ENCODE measurements around the gene ADGRL4.
"Not testable (repeated sequence)": the region's sequence is repeated elsewhere in the genome, so short reads cannot be mapped to it uniquely, and the experiment has no call there.

ADGRL4 gene

DNA sequence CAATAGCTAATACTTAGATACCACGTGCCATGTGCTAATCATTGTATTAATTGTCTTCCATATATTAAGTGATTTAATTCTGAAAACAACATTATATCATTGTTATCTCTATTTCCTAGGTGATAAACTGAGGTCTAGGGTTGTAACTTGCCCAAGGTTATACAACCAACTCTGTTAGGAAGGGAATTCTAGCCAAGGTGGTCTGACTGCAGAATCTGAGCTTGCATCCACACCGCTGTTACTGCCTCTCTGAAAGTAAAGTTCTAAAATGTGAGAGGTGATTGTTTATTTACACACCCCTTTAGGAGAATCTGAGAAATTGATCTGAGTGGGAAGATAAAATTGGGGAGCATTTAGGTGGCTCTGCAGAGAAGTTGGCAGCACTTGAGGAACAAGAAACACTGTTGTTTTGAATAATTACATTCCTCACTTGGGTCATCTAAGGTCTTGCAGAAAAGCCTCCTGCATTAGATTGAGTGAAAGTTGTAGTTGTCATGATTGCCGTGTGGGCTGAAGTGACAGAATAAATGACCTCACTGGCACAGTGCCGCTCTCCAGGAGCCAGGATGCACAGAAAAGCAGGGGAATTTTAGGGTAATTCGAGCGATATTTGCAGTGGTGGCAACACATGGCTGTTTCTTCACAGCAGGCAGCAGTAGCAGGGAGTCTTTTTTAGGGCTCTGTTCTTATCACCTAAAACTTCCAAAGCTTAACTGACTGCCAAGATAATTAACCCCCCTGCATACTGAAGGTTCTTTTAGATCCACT lies 121.7 kb downstream of the ADGRL4 start:
- no peak overlapping the region for H3K4me3 ChIP-seq (ENCODE audit: low read depth, low read length)
- no peak for DNase-seq
- TF ChIP-seq, protein P1, sequence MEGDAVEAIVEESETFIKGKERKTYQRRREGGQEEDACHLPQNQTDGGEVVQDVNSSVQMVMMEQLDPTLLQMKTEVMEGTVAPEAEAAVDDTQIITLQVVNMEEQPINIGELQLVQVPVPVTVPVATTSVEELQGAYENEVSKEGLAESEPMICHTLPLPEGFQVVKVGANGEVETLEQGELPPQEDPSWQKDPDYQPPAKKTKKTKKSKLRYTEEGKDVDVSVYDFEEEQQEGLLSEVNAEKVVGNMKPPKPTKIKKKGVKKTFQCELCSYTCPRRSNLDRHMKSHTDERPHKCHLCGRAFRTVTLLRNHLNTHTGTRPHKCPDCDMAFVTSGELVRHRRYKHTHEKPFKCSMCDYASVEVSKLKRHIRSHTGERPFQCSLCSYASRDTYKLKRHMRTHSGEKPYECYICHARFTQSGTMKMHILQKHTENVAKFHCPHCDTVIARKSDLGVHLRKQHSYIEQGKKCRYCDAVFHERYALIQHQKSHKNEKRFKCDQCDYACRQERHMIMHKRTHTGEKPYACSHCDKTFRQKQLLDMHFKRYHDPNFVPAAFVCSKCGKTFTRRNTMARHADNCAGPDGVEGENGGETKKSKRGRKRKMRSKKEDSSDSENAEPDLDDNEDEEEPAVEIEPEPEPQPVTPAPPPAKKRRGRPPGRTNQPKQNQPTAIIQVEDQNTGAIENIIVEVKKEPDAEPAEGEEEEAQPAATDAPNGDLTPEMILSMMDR (IDR thresholded peaks at IDR 0.05; ENCODE audit: low read depth, low read length) = no peak
- H3K27me3 ChIP-seq = no peaks in the 10 kb centered on the region
- no peaks in the 10 kb centered on the region for H3K9me3 ChIP-seq
- no peaks in the 10 kb centered on the region for H3K4me1 ChIP-seq
- H3K36me3 ChIP-seq = no peaks in the 10 kb centered on the region

DNA sequence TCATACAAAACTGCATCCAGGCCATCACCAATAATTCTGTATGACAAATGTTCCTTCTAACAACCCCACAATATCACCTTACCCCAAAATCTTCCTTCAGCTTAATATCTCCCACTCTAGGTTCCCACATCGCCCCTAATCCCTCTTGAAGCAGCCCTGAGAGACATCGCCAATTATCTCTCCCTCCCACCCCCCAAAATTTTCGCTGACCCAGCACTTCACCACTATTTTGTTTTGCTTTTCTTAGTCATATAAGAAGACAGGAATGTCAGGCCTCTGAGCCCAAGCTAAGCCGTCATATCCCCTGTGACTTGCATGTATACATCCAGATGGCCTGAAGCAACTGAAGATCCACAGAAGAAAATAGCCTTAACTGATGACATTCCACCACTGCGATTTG lies 126.3 kb downstream of the ADGRL4 start:
- no peak overlapping the region for H3K4me3 ChIP-seq (ENCODE audit: low read depth, low read length)
- H3K27me3 ChIP-seq = no peaks in the 10 kb centered on the region
- no peak for DNase-seq

DNA sequence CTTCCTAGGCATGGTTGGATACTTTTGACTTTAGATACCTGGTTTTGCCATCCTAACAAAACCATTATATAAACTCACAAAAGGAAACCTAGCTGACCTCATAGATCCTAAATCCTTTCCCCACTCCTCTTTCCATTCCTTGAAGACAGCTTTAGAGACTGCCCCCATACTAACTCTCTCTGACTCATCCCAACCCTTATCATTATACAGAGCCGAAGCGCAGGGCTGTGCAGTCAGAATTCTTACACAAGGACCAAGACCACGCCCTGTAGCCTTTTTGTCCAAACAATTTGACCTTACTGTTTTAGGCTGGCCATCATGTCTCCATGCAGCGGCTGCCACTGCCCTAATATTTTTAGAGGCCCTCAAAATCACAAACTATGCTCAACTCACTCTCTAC lies 130.5 kb downstream of the ADGRL4 start:
- H3K36me3 ChIP-seq; H3K9me3 ChIP-seq; H3K4me1 ChIP-seq; H3K4me3 ChIP-seq (ENCODE audit: low read depth, low read length); DNase-seq; H3K27me3 ChIP-seq: not testable (repeated sequence)

More for the DNA sequence above, 126.3 kb downstream of the ADGRL4 start:
- Histone ChIP-seq H3K9me3 (no peaks in the 10 kb centered on the region), H3K4me1 (no peaks in the 10 kb centered on the region), H3K36me3 (no peaks in the 10 kb centered on the region)
- TF ChIP-seq, protein P1 (IDR thresholded peaks at IDR 0.05; ENCODE audit: low read depth, low read length) = no peak

DNA sequence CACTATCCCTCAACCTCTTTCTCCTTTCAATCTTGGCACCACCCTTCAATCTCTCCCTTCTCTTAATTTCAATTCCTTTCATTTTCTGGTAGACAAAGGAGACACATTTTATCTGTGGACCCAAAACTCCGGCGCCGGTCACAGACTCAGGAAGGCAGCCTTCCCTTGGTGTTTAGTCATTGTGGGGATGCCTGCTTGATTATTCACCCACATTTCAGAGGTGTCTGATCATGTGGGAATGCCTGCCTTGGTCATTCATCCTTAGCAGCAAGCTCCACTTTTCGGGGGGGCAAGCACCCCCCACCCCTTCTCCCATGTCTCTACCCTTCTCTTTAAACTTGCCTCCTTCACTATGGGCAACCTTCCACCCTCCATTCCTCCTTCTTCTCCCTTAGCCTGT lies 133.7 kb downstream of the ADGRL4 start:
- not testable (repeated sequence) for H3K36me3 ChIP-seq; H3K27me3 ChIP-seq; H3K4me3 ChIP-seq (ENCODE audit: low read depth, low read length); H3K4me1 ChIP-seq; DNase-seq; H3K9me3 ChIP-seq

DNA sequence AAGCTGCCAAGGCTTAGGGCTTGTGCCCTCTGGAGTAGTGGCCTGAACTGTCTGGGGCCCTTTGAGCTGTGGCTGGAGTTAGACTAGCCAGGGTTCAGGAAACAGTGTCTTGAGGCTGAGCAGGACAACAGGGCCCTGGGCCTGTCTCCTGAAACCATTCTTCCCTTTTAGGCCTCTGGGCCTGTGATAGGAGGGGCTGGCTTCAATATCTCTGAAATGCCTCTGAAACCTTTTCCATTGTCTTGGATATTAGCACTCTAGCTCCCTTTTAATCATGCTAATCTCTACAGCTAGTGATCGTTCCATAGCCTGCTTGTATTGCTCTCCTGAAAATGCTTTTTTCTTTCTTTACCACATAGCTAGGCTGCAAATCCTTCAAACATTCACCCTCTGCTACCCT lies 135.3 kb downstream of the ADGRL4 start:
- Histone ChIP-seq H3K36me3 (no peaks in the 10 kb centered on the region), H3K9me3 (no peaks in the 10 kb centered on the region), H3K4me1 (no peaks in the 10 kb centered on the region), H3K27me3 (no peaks in the 10 kb centered on the region), H3K4me3 (ENCODE audit: low read depth, low read length) (no peak overlapping the region)
- TF ChIP-seq, protein P1 (IDR thresholded peaks at IDR 0.05; ENCODE audit: low read depth, low read length) = no peak
- no peak for DNase-seq

DNA sequence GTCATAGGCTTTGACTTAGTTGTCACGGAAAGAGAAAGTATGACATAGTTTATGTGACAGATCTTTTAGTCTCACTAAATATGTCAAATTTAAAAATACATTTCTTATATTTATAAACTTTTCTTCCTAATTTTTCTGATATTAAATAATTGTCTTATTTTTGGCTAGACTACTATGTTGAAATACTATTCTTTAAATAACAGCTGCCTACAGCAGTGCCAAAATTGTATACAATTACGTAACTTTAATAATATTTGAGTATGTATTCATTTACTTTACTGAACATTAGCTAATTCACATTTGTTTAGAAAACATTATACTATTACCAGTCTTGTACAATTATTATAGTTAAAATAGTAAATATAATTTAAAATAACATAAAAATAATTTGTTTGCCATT lies 137.4 kb downstream of the ADGRL4 start:
- no peaks in the 10 kb centered on the region for H3K36me3 ChIP-seq
- no peak for DNase-seq
- no peaks in the 10 kb centered on the region for H3K27me3 ChIP-seq
- no peaks in the 10 kb centered on the region for H3K4me1 ChIP-seq
- no peaks in the 10 kb centered on the region for H3K9me3 ChIP-seq
- no peak overlapping the region for H3K4me3 ChIP-seq (ENCODE audit: low read depth, low read length)
- TF ChIP-seq, protein P1 (IDR thresholded peaks at IDR 0.05; ENCODE audit: low read depth, low read length) = no peak

DNA sequence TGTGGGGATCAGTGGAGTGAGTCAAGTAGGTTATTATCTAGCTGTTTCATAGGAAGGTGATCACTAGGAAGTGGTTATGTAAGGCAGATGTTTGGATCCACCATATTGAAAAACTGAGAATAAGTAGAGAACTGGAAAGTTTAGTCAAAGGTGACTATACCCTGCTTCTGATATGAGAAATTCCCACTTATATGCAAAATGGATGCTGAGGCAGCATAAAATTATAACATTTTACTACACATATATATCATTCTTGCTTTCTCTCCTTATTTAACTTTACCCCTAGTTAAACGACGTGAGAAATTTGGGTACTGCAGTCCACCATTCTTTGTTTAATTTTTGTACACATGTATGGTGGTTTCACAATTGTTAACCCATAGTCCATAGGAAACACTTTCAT lies 142.4 kb downstream of the ADGRL4 start:
- Histone ChIP-seq H3K9me3 (no peaks in the 10 kb centered on the region), H3K4me3 (ENCODE audit: low read depth, low read length) (no peak overlapping the region), H3K27me3 (no peaks in the 10 kb centered on the region), H3K36me3 (no peaks in the 10 kb centered on the region), H3K4me1 (no peaks in the 10 kb centered on the region)
- no peak for DNase-seq
- TF ChIP-seq, protein P1 (IDR thresholded peaks at IDR 0.05; ENCODE audit: low read depth, low read length) = no peak
